Measurements from ENCODE around the gene ZNF765.
"Not testable (repeated sequence)": the region's sequence is repeated elsewhere in the genome, so short reads cannot be mapped to it uniquely, and the experiment has no call there.

The ZNF765 gene

DNA sequence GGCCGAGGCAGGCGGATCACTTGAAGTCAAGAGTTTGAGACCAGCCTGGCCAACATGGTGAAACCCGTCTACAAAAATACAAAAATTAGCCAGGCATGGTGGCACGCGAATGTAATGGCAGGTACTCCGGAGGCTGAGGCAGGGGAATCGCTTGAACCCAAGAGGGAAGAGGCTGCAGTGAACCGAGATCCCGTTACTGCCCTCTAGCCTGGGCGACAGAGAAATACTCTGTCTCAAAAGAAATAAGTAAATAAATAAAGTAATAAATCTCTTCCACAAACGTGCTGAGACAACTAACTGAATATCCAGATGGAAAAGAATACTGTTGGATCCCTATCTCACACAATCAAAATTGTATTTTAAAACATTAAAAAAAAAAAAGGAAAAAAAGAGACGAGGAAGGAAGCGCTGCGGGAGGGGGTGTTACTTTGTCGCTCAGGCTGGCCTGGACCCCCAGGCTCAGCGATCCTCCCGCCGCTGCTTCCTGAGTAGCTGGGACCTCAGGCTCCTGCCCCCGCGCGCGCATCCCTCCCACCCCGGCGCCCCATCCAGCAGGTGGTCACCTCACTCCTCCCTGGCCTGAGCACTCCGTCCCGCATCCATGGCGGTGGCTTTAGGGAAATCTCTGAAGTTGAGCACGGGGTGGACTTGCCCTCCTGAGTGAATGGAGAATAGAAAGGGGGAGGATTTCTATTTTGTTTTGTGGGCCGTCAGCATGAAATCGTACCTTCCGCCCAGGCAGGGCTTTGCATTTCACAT is 72.0 kb downstream of the ZNF765 start:
- Histone ChIP-seq H3K27ac (no peak overlapping the region), H3K9me3 (ENCODE audit: control insufficient read depth, low read length) (no peaks in the 10 kb centered on the region), H3K36me3 (ENCODE audit: control insufficient read depth, insufficient read depth, low read length) (no peaks in the 10 kb centered on the region), H3K4me2 (ENCODE audit: low read length) (peak overlapping the region; percentile 77), H3K27me3 (ENCODE audit: control insufficient read depth, insufficient read depth, low read length) (no peaks in the 10 kb centered on the region), H3K4me3 (ENCODE audit: low read depth, low read length) (peak overlapping the region; percentile 72), H2AFZ (peak overlapping the region; percentile 99), H3K79me2 (no peaks in the 10 kb centered on the region), H3K9ac (no peak overlapping the region), H3K4me1 (no peaks in the 10 kb centered on the region)
- TF ChIP-seq, protein P1, sequence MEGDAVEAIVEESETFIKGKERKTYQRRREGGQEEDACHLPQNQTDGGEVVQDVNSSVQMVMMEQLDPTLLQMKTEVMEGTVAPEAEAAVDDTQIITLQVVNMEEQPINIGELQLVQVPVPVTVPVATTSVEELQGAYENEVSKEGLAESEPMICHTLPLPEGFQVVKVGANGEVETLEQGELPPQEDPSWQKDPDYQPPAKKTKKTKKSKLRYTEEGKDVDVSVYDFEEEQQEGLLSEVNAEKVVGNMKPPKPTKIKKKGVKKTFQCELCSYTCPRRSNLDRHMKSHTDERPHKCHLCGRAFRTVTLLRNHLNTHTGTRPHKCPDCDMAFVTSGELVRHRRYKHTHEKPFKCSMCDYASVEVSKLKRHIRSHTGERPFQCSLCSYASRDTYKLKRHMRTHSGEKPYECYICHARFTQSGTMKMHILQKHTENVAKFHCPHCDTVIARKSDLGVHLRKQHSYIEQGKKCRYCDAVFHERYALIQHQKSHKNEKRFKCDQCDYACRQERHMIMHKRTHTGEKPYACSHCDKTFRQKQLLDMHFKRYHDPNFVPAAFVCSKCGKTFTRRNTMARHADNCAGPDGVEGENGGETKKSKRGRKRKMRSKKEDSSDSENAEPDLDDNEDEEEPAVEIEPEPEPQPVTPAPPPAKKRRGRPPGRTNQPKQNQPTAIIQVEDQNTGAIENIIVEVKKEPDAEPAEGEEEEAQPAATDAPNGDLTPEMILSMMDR (IDR thresholded peaks at IDR 0.05): no peak

DNA sequence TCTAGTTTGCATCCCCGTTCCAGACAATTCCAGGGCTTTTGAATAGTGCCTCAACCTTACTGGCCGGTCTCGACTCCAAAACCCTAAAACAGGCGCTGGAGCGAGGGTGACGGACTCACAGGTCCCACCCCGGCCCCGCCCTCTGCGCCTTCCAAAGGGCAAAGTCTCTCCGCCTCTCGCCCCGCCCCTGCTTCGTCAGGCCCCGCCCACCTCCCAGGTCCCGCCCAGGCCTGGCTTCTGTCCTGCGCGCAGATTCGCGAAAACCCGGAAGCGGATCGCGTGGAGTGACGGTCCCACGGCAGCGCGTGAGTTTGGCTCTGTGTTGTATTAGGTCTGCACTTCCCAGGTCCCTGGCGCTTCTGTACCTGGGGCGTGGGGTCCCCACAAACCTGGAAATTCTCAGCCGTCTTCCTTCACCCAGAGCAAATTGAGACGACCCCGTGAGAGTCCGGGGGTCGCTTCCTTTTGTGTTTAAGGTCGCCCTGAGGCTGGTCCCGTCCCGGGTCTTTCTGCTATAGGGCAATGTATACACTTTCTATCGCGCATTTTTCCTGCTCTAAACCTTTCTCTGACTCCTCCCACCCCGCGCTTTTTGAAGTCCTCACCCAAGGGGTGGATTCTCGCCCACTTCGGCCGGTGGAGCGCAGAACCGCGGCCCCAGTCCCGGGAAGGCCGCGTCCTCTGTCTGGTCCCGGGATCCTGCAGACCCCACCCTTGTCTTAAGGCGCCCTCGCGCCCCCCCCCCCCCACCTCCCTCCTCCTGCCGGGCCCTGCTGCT is 72.7 kb downstream of the ZNF765 start, which contains the start of gene ZNF813:
TSS of gene ZNF813 (plus strand) at position 249 of the 778 bp plus-strand sequence. CDS start 16,090 bp downstream, outside the sequence.
- Histone ChIP-seq H3K9ac (peak within 1 kb of the TSS; percentile 46), H3K79me2 (no peaks in the 10 kb centered on the region), H3K27ac (peak within 1 kb of the TSS; percentile 80), H2AFZ (peak within 1 kb of the TSS; percentile 99), H3K27me3 (ENCODE audit: control insufficient read depth, insufficient read depth, low read length) (no peaks in the 10 kb centered on the region), H3K4me3 (ENCODE audit: low read depth, low read length) (peak within 1 kb of the TSS; percentile 72), H3K4me2 (ENCODE audit: low read length) (peak within 1 kb of the TSS; percentile 77), H3K4me1 (no peaks in the 10 kb centered on the region), H3K9me3 (ENCODE audit: control insufficient read depth, low read length) (no peaks in the 10 kb centered on the region), H3K36me3 (ENCODE audit: control insufficient read depth, insufficient read depth, low read length) (no peaks in the 10 kb centered on the region)
- TF ChIP-seq, protein P1 (IDR thresholded peaks at IDR 0.05): no peak

DNA sequence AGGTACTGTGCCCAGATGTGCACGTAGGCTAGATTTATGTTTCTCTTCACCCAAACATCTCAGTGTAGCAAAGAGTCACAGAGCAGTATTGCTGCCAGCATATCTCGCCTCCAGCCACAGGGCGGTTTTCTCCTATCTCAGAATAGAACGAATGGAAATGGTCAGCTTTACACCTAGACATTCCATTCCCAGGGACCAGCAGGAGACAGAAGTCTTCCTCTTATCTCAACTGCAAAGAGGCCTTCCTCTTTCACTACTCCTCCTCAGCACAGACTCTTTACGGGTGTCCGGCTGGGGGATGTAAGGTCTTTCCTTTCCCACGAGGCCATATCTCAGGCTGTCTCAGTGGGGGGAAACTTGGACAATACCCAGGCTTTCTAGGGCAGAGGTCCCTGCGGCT is 73.7 kb downstream of the ZNF765 start:
- not testable (repeated sequence) for H3K27ac ChIP-seq; H3K4me3 ChIP-seq (ENCODE audit: low read depth, low read length)

DNA sequence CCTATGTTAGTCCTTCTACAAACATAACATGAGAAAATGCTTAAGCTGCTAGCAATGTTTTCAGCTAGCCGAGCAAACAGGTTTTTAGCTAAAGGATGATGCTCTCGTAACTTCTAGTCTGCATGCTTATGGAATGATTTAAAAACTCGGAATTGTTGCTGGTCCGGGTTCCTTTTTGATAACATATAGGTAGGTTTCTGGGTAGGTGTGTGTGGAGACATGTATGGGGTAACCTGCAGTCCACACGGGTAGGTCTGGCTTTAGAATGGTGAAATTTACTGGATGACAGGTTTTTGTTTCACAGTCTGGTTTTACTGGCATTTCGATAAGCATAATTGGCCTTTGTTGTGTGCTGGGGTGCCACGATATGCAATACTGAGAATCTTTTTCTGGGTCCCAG is 77.0 kb downstream of the ZNF765 start:
- Histone ChIP-seq H3K9me3 (ENCODE audit: control insufficient read depth, low read length) (no peaks in the 10 kb centered on the region), H3K36me3 (ENCODE audit: control insufficient read depth, insufficient read depth, low read length) (no peaks in the 10 kb centered on the region), H2AFZ (no peak overlapping the region)

More for the DNA sequence above, 73.7 kb downstream of the ZNF765 start:
- not testable (repeated sequence) for H3K9me3 ChIP-seq (ENCODE audit: control insufficient read depth, low read length); H3K79me2 ChIP-seq; H3K9ac ChIP-seq; H3K36me3 ChIP-seq (ENCODE audit: control insufficient read depth, insufficient read depth, low read length); H3K27me3 ChIP-seq (ENCODE audit: control insufficient read depth, insufficient read depth, low read length); H3K4me1 ChIP-seq
- peak overlapping the region; percentile 99 for H2AFZ ChIP-seq
- peak overlapping the region; percentile 77 for H3K4me2 ChIP-seq (ENCODE audit: low read length)

DNA sequence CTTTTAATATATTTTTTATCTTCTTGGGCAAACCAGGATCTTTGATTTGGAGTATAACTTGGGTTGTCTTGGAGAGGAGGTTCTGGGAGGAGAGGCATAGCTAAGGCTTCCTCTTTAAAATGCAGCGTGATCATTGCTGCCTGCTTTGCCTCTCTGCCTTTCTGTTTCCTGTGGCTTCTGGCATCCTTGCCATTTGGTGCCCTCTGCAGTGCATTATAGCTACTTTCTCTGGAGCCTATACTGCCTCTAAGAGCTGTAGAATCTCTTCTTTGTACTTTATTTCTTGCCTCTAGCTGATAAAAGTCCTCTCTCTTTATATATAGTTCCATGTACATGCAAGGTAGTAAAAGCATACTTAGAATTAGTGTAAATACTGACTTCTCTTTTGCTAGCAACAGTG is 79.9 kb downstream of the ZNF765 start:
- H3K27me3 ChIP-seq (ENCODE audit: control insufficient read depth, insufficient read depth, low read length); H3K4me2 ChIP-seq (ENCODE audit: low read length); H2AFZ ChIP-seq: not testable (repeated sequence)

More for the DNA sequence above, 77.0 kb downstream of the ZNF765 start:
- Histone ChIP-seq H3K4me2 (ENCODE audit: low read length) (no peak overlapping the region), H3K27me3 (ENCODE audit: control insufficient read depth, insufficient read depth, low read length) (no peaks in the 10 kb centered on the region), H3K27ac (no peak overlapping the region), H3K4me1 (peaks cover 8% of the 10 kb centered on the region), H3K79me2 (peaks cover 4% of the 10 kb centered on the region), H3K4me3 (ENCODE audit: low read depth, low read length) (no peak overlapping the region), H3K9ac (no peak overlapping the region)
- TF ChIP-seq, protein P1 (IDR thresholded peaks at IDR 0.05): no peak

DNA sequence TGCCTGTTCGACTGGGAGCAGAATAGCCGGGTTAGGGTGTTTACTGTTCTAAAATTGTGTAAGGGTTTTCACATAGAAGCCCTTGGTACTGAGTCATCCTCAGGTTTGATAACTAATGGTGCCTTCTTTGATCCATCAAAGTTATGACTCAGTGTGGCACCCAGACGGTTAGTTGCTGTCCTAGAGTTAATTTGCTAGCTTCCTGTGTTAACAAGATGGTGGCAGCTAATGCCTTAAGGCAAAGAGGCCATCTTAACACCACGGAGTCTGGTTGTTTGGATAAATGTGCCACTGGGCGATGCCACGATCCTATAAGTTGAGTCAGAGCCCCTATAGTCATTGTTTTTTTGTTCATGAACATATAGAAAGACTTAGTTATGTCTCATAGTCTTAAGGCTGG is 80.5 kb downstream of the ZNF765 start:
- not testable (repeated sequence) for H3K4me1 ChIP-seq; H2AFZ ChIP-seq; H3K9me3 ChIP-seq (ENCODE audit: control insufficient read depth, low read length); H3K9ac ChIP-seq; H3K4me2 ChIP-seq (ENCODE audit: low read length); H3K27ac ChIP-seq; H3K79me2 ChIP-seq; H3K36me3 ChIP-seq (ENCODE audit: control insufficient read depth, insufficient read depth, low read length); H3K27me3 ChIP-seq (ENCODE audit: control insufficient read depth, insufficient read depth, low read length); H3K4me3 ChIP-seq (ENCODE audit: low read depth, low read length)

More for the DNA sequence above, 79.9 kb downstream of the ZNF765 start:
- H3K9me3 ChIP-seq (ENCODE audit: control insufficient read depth, low read length); H3K4me3 ChIP-seq (ENCODE audit: low read depth, low read length); H3K79me2 ChIP-seq; H3K36me3 ChIP-seq (ENCODE audit: control insufficient read depth, insufficient read depth, low read length); H3K4me1 ChIP-seq; H3K27ac ChIP-seq; H3K9ac ChIP-seq: not testable (repeated sequence)
- TF ChIP-seq, protein P1 (IDR thresholded peaks at IDR 0.05): peak; percentile 37
